Esophagus muscularis mucosa (tissue), 4 donors: Measurements from ENCODE around the gene DDX17. TPM values are rescaled to one million over a fixed set of nuclear protein-coding genes. Genes with fewer than 3 reads are reported as not detected.

Experiments used
- DNase-seq: peaks from one replicate; pipeline ENCODE4 v3.0.0-alpha.2; 2017; ENCODE audit errors: extremely low spot score
- H3K27ac ChIP-seq, 4 donors: fragments of 200-600 bp; sonication (generic); replicated peaks in 1 of 4; 1 replicate in 3 of 4; 2 replicates in 1 of 4; pipeline ENCODE4 v1.5.1; 2016 to 2019; ENCODE audit warnings: mild to moderate bottlenecking in 1 of 4
- H3K27me3 ChIP-seq, 4 donors: fragments of 200-600 bp; sonication (generic); one replicate each; pipeline versions ENCODE4 v1.5.1 to v1.6.0; 2016 to 2019
- H3K36me3 ChIP-seq, 4 donors: fragments of 200-600 bp; sonication (generic); one replicate each; pipeline ENCODE4 v1.5.1; 2016 to 2019
- H3K4me1 ChIP-seq, 4 donors: fragments of 200-600 bp; sonication (generic); one replicate each; pipeline ENCODE4 v1.5.1; 2016 to 2019
- H3K4me3 ChIP-seq, 4 donors: fragments of 200-600 bp; sonication (generic); 1 replicate in 2 of 4; 2 replicates in 2 of 4; pipeline ENCODE4 v1.5.1; 2016 to 2019; ENCODE audit warnings: mild to moderate bottlenecking in 4 of 4, moderate library complexity in 1 of 4
- H3K9me3 ChIP-seq, 4 donors: fragments of 200-600 bp; sonication (generic); 1 replicate in 3 of 4; 2 replicates in 1 of 4; pipeline ENCODE4 v1.5.1; 2016 to 2019
- CTCF ChIP-seq, 3 experiments: fragments of 200-600 bp in 2 of 3; fragments of 450-650 bp in 1 of 3; sonication (generic) in 2 of 3; IDR thresholded peaks; one replicate each; pipeline ENCODE4 v1.5.1; 2017 to 2019; ENCODE audit warnings: antibody characterized with exemption in 3 of 3, mild to moderate bottlenecking in 2 of 3, moderate library complexity in 1 of 3
- EP300 ChIP-seq: sonication (generic); formaldehyde crosslinking; IDR thresholded peaks from one replicate; pipeline ENCODE4 v1.6.1; 2017; ENCODE audit warnings: antibody characterized with exemption
- POLR2A ChIP-seq: fragments of 450-650 bp; IDR thresholded peaks from one replicate; pipeline ENCODE4 v1.6.1; 2017; ENCODE audit warnings: antibody characterized with exemption, moderate library complexity, mild to moderate bottlenecking, low read depth
- POLR2AphosphoS5 ChIP-seq, 2 donors: sonication (generic); formaldehyde crosslinking; IDR thresholded peaks; one replicate each; pipeline ENCODE4 v1.6.1; 2017; ENCODE audit warnings: antibody characterized with exemption in 2 of 2
- WGBS: methylation state at CpG from one replicate; pipeline ENCODE4 v1.1.5; 2018; 5-methylcytosine and 5-hydroxymethylcytosine counted together
- intact Hi-C: fragments of 100-400 bp; cut with DNase I; formaldehyde crosslinking; loops from one replicate; pipeline ENCODE4 v1.15.1; 2023
- total RNA-seq, 4 donors: library from RNA; depleted of rRNA; stranded (reverse); fragments of >200 nt; gene quantifications; one replicate each; pipeline versions ENCODE4 v1.1.0 to v1.2.1, GENCODE V29; 2016

The DDX17 gene
- total RNA-seq, 4 donors from 2014 or later, result 327 to 1,333 (median 592) TPM

- no peak for TF ChIP-seq POLR2AphosphoS5 (IDR thresholded peaks at IDR 0.05)
- no peak for TF ChIP-seq CTCF (IDR thresholded peaks at IDR 0.05)
- TF ChIP-seq POLR2A, result no peak
- peak overlapping the region; percentile 58 to 75 (median 62) for H3K4me3 ChIP-seq
- peaks cover 16 to 25% (median 17%) of the 10 kb centered on the region in 4 donors for H3K4me1 ChIP-seq
- peak overlapping the region; percentile 5 to 63 (median 61) for H3K27ac ChIP-seq
- H3K27me3 ChIP-seq, result peaks cover 0 to 3% (median 0%) of the 10 kb centered on the region in 4 donors
- 51% methylated on average over 14 of the region's 28 CpGs for WGBS
- no peak for DNase-seq
- H3K36me3 ChIP-seq, result no peaks in the 10 kb centered on the region
- intact Hi-C loops, result no loop called here
- no peaks in the 10 kb centered on the region for H3K9me3 ChIP-seq
Measured at GRCh38 chr22:38468443-38469305, 37.4 kb downstream of the DDX17 start.

GRCh38 chr22:38467904-38468442, 38.1 kb downstream of the DDX17 start, which contains the start of gene KDELR3:
KDELR3 (plus strand) TSS chr22:38468096; CDS start chr22:38468234, 138 bp downstream.
- Histone ChIP-seq H3K27me3 (peaks cover 0 to 9% (median 0%) of the 10 kb centered on the region in 4 donors), H3K4me1 (peaks cover 17 to 25% (median 19%) of the 10 kb centered on the region in 4 donors), H3K36me3 (no peaks in the 10 kb centered on the region), H3K9me3 (no peaks in the 10 kb centered on the region), H3K27ac (peak within 1 kb of the TSS; percentile 36 to 63 (median 61)), H3K4me3 (peak within 1 kb of the TSS; percentile 58 to 75 (median 62))
- TF ChIP-seq POLR2AphosphoS5 (IDR thresholded peaks at IDR 0.05), result peak; percentile 23 to 55
- no peak for TF ChIP-seq POLR2A
- WGBS, result 0% methylated on average over 37 of the region's 53 CpGs
- intact Hi-C loops, result no loop called here
- no peak for DNase-seq

- peak overlapping the region; percentile 36 to 63 (median 61) for H3K27ac ChIP-seq
- TF ChIP-seq EP300 (no peak), POLR2A (no peak)
- peak overlapping the region; percentile 58 to 75 (median 62) for H3K4me3 ChIP-seq
- no peaks in the 10 kb centered on the region for H3K36me3 ChIP-seq
- H3K27me3 ChIP-seq, result peaks cover 0 to 14% (median 0%) of the 10 kb centered on the region in 4 donors
- H3K9me3 ChIP-seq, result no peaks in the 10 kb centered on the region
- no peak for DNase-seq
- WGBS, result 19% methylated on average over 19 of the region's 20 CpGs
- peaks cover 17 to 25% (median 19%) of the 10 kb centered on the region in 4 donors for H3K4me1 ChIP-seq
- intact Hi-C loops, result no loop called here
Measured at GRCh38 chr22:38467438-38467903, 38.6 kb downstream of the DDX17 start.

GRCh38 chr22:38465673-38466490, 40.2 kb downstream of the DDX17 start:
- Histone ChIP-seq H3K4me3 (no peak overlapping the region), H3K4me1 (peaks cover 30 to 40% (median 31%) of the 10 kb centered on the region in 4 donors), H3K36me3 (no peaks in the 10 kb centered on the region), H3K27me3 (peaks cover 0 to 16% (median 0%) of the 10 kb centered on the region in 4 donors), H3K9me3 (no peaks in the 10 kb centered on the region), H3K27ac (no peak overlapping the region)
- DNase-seq, result no peak
- WGBS, result 81% methylated on average over 17 of the region's 26 CpGs
- intact Hi-C loops, result no loop called here
- TF ChIP-seq POLR2A, result no peak
- TF ChIP-seq CTCF (IDR thresholded peaks at IDR 0.05), result no peak
- no peak for TF ChIP-seq POLR2AphosphoS5 (IDR thresholded peaks at IDR 0.05)
- TF ChIP-seq EP300, result no peak

- H3K27ac ChIP-seq, result no peak overlapping the region
- no peaks in the 10 kb centered on the region for H3K36me3 ChIP-seq
- intact Hi-C loops, result no loop called here
- peaks cover 30 to 40% (median 31%) of the 10 kb centered on the region in 4 donors for H3K4me1 ChIP-seq
- peaks cover 0 to 19% (median 0%) of the 10 kb centered on the region in 4 donors for H3K27me3 ChIP-seq
- no peak for DNase-seq
- no peaks in the 10 kb centered on the region for H3K9me3 ChIP-seq
- no peak for TF ChIP-seq CTCF (IDR thresholded peaks at IDR 0.05)
- TF ChIP-seq EP300, result no peak
- no peak for TF ChIP-seq POLR2AphosphoS5 (IDR thresholded peaks at IDR 0.05)
- TF ChIP-seq POLR2A, result no peak
- no peak overlapping the region for H3K4me3 ChIP-seq
- WGBS, result 91% methylated on average over 10 of the region's 10 CpGs
Measured at GRCh38 chr22:38464992-38465672, 41.0 kb downstream of the DDX17 start.
